ENCODE data around the gene DRAP1.

DNA sequence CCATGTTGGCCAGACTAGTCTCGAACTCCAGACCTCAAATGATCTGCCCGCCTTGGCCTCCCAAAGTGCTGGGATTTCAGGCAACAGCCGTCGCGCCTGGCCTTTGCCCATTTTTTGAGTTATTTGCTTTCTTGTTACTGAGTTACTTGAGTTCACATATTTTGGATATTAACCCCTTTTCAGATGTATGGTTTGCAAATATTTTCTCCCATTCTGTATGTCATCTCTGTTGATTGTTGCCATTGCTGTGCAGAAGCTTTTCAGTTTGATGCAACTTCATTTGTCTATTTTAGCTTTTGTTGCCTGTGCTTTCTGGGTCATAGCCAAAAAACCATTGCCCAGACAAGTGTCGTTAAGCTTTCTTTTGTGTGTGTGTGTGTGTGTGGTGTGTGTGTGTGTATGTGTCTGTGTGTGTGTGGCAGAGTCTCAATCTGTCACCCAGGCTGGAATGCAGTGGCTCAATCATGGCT is 32.9 kb downstream of the DRAP1 start:
- TF ChIP-seq, protein P1, sequence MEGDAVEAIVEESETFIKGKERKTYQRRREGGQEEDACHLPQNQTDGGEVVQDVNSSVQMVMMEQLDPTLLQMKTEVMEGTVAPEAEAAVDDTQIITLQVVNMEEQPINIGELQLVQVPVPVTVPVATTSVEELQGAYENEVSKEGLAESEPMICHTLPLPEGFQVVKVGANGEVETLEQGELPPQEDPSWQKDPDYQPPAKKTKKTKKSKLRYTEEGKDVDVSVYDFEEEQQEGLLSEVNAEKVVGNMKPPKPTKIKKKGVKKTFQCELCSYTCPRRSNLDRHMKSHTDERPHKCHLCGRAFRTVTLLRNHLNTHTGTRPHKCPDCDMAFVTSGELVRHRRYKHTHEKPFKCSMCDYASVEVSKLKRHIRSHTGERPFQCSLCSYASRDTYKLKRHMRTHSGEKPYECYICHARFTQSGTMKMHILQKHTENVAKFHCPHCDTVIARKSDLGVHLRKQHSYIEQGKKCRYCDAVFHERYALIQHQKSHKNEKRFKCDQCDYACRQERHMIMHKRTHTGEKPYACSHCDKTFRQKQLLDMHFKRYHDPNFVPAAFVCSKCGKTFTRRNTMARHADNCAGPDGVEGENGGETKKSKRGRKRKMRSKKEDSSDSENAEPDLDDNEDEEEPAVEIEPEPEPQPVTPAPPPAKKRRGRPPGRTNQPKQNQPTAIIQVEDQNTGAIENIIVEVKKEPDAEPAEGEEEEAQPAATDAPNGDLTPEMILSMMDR (conservative IDR thresholded peaks at IDR 0.05; ENCODE audit: low read length), result no peak
- TF ChIP-seq EZH2phosphoT487 (IDR thresholded peaks at IDR 0.05; ENCODE audit: borderline replicate concordance, low read depth, low read length), result no peak

Measured in OCI-LY7 (cell line).